Muscle of back (tissue), 11 donors: ENCODE measurements around the gene LMOD1. TPM values are rescaled to one million over a fixed set of nuclear protein-coding genes. Genes with fewer than 3 reads are reported as not detected.
"Not testable (repeated sequence)": the region's sequence is repeated elsewhere in the genome, so short reads cannot be mapped to it uniquely, and the experiment has no call there.

Source experiments
- DNase-seq, 3 donors: peaks; one replicate each; pipeline versions ENCODE4 v3.0.0 to v3.0.0-alpha.2; 2013
- polyA plus RNA-seq, 10 donors: library from polyadenylated mRNA; unstranded; fragments of 120-200 nt; gene quantifications; one replicate each; pipeline ENCODE4 v1.2.1, GENCODE V29; 2013; ENCODE audit not compliant: insufficient read length in 10 of 10

Gene LMOD1
- polyA plus RNA-seq, 10 donors = 12.8 to 46.5 (median 32.4) TPM

DNA sequence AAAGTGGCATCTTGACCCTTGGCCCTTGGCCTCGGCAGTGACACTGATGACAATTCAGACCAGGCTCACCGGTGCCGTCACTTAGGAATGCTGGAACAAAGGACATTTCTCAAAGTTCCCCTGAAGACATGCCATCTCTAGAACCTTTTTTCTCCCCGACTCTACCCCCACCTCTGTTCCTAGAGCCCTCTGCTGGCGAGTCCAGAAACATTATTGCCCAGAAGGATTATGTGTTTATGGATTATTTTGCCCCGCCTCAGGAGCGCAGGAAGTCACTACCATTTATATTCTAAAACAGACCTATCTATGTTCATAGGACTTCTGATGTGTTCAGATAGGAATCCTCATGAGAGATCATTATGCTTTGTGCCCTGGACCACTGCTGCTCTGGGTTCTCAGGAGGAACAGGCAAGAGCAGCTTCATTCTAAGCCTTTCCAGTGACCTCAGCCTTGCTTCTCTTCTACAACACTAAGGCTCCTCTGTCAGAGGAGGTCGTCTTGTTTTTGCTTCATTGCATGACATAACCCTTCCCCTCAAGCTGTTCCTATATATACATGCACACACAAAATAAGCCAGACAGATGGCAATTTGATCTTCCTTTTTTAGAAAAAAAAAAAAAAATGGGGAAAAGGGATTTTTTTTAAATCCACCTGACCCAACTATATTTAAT lies 70.1 kb downstream of the LMOD1 start:
- no peak for DNase-seq

DNA sequence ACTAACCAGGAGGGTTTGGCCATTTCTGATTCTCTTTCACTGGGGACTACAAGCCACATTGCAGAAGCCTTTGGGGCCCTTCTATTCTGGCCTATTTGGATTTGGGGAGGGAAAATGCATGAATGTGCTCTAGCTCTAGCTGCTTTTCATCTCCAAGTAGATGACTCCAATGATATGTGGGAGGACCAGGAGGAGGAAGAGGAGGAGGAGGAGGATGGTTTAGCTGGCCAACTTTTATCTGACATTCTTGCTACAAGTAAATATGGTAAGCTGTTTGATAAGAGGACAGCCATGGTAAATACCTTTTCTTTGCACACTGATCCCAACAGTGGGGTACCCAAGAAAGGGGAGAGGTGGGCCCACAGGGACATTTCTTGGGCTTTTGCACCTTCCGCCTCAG lies 71.7 kb downstream of the LMOD1 start:
- no peak for DNase-seq

DNA sequence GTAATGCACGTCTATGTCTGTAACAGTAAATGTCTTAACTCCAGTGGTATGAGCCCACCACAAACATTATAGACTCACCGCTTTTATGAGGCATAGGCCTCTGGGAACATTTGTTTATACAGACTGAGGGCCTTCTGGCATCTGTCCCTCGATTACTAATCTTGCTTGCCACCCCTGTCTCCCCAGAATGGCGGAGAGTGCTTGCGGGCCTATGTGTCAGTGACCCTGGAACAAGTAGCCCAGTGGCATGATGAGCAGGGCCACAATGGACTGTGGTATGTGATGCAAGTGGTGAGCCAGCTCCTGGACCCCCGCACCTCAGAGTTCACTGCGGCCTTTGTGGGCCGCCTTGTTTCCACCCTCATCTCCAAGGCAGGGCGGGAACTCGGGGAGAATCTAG lies 76.0 kb downstream of the LMOD1 start:
- no peak for DNase-seq

DNA sequence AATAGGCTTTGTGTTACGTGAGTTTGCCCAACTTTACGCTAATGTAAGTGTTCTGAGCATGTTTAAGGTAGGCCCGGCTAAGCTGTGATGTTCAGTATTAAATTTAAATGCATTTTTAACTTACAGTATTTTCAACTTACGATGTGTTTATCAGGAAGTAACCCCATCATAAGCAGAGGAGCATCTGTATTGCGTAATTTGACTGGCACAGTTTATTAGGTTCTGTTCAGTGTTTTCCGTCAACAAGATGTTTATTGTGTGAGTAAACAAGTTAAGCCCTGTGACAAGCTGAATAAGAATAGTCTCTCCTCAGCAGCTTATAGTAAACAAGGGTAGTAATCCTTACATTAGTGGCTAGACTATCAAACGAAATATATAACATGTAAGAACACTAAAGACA lies 84.9 kb downstream of the LMOD1 start:
- DNase-seq = no peak

DNA sequence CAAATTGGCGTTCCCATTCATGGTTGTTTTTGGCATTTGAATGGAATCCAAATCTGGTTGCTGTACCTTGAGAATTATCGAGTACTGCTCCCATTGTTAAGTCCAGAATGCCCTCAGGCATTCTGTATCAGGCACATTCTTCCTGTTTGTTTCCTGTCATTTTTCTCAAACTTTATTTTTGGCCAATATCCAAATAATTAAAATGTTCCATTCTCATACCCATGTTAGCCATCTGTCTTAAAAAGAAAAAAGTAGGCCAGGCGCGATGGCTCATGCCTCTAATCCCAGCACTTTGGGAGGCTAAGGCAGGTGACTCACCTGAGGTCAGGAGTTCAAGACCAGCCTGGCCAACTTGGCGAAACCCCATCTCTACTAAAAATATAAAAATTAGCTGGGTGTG lies 86.9 kb downstream of the LMOD1 start:
- DNase-seq = no peak

DNA sequence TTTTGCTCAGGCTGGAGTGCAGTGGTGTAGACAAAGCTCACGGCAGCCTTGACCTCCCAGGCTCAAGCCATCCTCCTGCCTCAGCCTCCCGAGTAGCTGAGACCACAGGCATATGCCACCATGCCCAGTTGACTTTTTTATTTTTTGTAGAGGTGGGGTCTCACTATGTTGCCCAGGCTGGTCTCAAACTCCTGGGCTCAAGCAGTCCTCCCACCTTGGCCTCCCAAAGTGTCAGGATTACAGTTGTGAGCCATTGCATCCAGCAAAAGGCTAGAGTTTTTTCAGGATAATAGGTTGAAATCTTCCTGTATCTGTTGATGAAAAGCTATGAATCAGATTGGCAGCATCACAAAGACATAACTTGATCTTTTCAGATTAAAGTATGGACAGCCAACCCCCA lies 89.6 kb downstream of the LMOD1 start:
- DNase-seq = not testable (repeated sequence)

DNA sequence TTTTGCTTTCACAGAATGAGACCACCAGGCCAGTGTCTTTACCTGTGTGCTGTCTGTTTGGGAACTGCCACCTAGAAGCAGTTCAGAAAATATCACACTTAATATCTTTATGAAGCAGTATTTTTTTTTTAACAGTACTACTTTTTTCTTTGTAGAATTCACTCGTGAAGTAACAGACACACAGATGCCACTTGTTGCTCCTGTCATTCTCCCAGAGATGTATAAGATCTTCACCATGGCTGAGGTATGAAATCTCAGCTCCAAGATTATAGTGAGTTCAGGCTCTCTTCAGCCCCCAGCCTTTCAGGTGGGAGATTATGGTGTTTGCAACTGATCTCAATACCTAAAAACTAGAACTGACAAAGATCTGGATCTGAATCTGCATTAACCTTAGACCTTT lies 94.4 kb downstream of the LMOD1 start:
- DNase-seq = no peak

DNA sequence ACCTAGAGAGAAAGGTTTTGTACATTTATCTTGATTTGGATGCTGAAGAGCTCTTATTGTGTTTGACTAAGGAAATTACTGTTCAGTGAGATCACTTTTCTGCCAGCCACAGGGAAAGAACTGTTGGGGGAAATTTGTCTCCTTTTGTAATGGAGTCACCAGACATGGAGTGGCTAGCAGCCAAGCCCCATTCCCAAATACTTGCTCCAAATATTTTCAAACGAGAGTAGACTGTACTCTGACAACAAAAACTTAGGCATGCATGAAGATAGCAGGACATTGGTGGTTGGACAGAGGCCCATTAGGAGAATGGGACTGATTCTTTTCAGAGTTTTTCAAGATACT lies 96.3 kb downstream of the LMOD1 start:
- peak; percentile 16 to 86 (median 51) for DNase-seq

DNA sequence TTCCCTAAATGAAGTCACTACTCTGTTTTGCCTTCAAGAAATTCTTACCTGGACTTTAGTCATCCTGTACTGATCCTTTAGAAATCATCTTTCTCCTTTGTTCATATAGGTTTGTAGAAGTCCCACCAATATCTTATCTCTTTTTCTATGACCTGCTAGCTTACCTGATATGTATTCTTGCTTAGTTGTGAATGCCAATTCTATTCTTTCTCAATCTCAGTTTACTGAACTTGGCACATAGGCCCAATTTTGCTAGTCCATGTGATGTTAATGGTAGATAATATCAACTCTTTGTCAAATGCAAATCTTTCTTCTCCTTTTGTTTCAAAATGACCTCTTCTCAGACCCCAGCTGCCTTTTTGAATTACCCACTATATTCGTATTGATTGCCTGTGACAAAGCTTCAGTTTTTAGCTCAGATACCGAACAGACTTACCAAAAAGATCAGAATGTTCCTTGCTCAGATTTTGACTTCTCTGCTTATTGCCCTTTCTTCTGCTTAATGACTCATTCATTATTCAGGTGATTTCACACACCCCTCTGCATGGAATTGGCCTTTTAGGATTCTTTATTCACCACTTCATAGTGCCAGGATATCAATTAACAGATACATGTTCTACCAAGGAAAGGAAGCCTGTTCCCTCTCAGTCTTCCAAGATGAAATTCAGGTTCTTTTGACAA lies 96.8 kb downstream of the LMOD1 start:
- no peak for DNase-seq

DNA sequence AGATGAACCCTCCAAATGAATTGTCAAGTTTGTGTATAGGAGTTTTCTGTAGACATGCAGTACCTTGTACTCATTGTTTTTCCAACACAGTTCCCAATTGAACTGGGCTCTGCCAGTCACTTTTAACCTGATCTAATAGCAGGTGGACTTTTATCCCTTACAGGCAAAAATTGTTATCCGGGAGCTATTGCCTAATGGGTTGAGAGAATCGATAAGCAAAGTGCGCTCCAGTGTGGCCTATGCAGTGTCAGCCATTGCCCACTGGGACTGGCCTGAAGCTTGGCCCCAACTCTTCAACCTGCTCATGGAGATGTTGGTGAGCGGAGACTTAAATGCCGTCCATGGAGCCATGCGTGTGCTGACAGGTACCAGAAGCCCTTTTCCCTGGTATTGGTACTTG lies 98.1 kb downstream of the LMOD1 start:
- no peak for DNase-seq

DNA sequence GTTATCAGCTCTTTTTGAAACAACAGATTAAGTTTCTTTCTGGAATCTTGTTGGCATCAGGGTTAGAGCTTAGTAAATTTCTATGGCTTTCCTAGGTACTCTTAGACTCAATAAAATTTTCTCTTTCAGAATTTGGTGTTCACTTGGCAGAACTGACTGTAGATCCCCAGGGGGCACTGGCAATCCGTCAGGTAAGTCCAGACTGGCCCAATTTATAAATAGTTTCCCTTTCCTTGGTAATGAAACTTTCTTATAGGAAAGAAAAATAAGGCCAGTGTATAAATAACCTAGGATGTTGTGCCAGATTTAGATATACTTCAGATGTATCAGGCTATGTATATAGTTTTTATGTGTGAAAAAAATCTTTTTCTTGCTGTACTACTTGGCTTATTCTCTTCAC lies 99.2 kb downstream of the LMOD1 start:
- no peak for DNase-seq

Other genes starting within 250 kb of the LMOD1 start
- 10 to 100 TPM; 38.9 to 56.4 (median 49.1) TPM for gene IPO9, start 117.4 kb downstream of the LMOD1 start, polyA plus RNA-seq
- 10 to 100 TPM; 31.9 to 84.7 (median 61.6) TPM for gene SHISA4, start 57.6 kb downstream of the LMOD1 start, polyA plus RNA-seq
- 10 to 100 TPM; 32.1 to 44.9 (median 40.3) TPM for gene TIMM17A, start 9.0 kb upstream of the LMOD1 start, polyA plus RNA-seq
- 10 to 100 TPM; 17.7 to 27.3 (median 20.0) TPM for gene RNPEP, start 36.1 kb upstream of the LMOD1 start, polyA plus RNA-seq
- gene ELF3, start 64.0 kb upstream of the LMOD1 start, polyA plus RNA-seq = 1 to 10 TPM in 2 of 10 donors, under 1 TPM in 6, not detected in 2; 0.21 to 1.4 (median 0.60) TPM
- under 1 TPM; 0.04 to 0.09 (median 0.07) TPM for gene GPR37L1, start 176.4 kb upstream of the LMOD1 start, polyA plus RNA-seq
- 10 to 100 TPM; 34.3 to 43.1 (median 38.4) TPM for gene ARL8A, start 198.2 kb upstream of the LMOD1 start, polyA plus RNA-seq
- 1 to 10 TPM in 4 of 10 donors, under 1 TPM in 6; 0.46 to 3.8 (median 0.78) TPM for gene PTPN7, start 214.1 kb upstream of the LMOD1 start, polyA plus RNA-seq
- gene LGR6, start 247.3 kb upstream of the LMOD1 start, polyA plus RNA-seq = 1 to 10 TPM in 3 of 10 donors, under 1 TPM in 7; 0.15 to 8.2 (median 0.53) TPM